HG02938 (cell line): ENCODE results near the gene ZSCAN32.

Experiments
- ATAC-seq: cut with Tn5 transposase; IDR thresholded peaks from one replicate; pipeline ENCODE4 v1.9.1; 2021; ENCODE audit warnings: mild to moderate bottlenecking, moderate library complexity; ENCODE audit not compliant: unreplicated experiment

Gene ZSCAN32

DNA sequence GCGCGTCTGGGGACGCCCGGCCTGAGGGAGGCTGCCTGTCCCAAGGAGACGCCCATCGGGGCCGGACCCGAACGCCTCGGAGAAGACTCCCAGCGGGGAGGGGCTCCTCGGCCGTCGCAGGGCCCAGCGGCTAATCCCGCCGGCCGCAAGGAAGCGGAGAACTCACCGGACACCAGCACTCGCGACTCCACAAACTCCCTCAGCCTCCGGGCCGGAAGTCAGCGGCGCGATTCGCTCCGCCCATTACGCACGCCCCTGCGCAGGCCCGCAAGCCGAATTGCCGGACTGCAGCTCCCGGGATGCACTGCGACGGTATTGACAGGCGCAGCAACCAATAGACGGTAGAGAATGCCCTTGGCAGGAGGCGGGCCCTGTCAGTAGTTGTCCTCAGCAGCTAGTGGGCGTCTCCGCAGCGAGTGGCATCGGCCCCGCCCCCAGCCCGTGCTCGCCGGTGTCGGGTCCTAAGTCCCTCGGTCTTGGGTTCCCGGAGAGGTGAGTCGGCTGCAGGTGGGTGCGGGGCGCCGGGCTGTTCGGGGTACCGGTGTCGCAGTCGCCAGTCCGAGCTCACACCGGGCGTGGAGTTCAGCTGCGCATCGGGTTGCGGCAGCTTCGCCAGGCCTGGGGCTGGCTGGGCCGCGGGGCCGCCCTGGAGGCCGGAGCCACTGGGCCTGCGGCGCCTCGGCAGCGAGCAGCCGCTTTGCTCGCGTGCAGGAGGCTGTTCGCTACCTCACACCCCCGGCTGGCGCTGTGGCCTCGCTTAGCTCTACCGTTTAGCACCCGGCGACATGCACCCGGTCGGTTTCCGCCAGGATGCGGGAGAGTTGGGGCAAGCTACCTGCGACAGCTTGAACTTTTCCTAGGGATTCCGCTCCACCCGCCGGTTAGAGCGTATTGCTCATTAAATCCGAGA, at the start of gene ZSCAN32, which contains the start of gene ZNF174:
Gene ZSCAN32, minus strand, starts transcription at position 226 of the 910 bp plus-strand sequence. CDS start 3,447 bp downstream, outside the sequence.
Gene ZNF174, plus strand, starts transcription at position 437 of the 910 bp plus-strand sequence. CDS start 790 bp downstream, outside the sequence.
- peak; percentile 96 for ATAC-seq

DNA sequence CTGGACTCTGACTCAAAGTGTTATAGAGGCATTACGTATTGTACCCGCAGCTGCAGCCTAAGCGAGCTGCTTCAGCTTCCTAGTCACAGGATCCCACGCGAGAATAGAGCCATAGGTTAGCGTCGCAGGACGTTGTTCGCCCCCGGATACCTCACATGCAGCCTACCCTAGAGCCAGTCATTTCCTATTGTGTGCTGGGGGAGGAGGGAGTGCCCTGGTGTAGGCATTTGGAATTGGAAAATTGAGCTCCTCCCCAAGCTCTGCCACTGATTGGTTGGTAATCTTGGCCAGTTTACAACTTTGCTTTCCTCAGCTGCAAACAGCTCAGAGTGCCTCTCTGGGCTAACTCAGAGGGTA, 43.2 kb upstream of the ZSCAN32 start:
- ATAC-seq: peak; percentile 25

DNA sequence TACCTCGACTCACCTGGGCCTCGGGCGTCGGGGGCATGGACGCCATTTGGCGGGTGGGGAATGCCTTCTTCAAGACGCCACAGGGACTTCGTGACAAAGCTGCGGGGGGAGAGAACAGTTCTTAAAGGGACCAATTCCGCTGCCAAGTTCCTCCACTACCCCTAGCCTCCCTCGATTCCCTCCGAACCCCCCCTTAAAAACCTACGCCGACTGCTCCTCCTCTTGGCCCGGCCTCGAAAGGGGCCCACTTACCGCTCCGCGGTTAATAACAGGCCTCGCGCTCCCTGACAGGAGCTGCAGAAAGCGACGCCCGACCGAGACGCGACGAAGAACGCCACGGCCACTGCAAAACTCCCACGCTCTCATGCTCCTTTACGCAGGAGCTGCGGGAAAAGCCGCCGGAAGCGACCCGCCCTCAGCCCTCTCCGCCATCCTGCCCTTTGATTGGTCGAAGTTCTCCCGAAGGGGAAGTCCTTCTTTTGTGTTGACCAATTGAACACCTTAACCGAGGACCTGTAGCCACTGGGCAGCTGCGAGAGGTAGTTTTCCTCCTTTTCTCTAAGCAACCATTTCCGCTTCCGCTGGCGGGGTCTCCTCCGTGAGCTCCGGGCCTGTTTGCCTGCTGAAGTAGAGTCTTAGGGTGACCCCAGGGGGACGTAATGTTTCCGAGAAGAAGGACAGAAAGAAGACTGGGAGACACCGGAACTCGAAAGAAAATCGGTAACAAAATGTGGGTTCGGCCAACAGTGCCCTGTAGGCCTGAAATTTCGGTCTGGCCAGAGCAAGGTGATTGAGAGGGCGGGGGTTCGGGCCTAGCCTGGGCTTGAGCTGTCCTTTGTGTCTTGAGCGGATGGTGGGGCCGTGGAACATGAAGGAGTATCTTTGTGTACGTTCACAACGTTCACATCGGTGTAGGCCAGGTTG, 42.6 kb upstream of the ZSCAN32 start, which contains the start of the genes NAA60 and ZNF597:
Gene NAA60, plus strand, starts transcription at position 573 of the 924 bp plus-strand sequence. CDS start 32,548 bp downstream, outside the sequence.
Gene ZNF597, minus strand, starts transcription at position 397 of the 924 bp plus-strand sequence. Its CDS starts 351 bp downstream, at position 46.
- peak; percentile 88 for ATAC-seq

DNA sequence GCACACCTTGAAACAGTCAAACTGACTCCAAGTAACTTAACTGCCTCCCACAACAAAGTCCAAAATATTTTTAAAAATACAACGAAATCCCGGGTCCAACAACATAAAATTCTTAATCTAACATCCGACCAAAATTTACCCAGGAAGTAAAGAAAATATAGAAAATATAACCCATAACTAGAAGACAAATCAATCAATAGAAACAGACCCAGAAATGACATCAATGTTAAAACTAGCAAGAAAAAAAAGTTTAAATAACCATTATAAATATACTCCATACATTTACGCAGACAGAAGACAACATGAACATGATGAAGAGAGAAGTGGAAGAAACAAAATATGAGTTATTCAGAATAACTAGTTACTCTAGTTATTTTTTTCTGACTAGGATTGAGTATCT, 38.8 kb upstream of the ZSCAN32 start:
- no peak for ATAC-seq

DNA sequence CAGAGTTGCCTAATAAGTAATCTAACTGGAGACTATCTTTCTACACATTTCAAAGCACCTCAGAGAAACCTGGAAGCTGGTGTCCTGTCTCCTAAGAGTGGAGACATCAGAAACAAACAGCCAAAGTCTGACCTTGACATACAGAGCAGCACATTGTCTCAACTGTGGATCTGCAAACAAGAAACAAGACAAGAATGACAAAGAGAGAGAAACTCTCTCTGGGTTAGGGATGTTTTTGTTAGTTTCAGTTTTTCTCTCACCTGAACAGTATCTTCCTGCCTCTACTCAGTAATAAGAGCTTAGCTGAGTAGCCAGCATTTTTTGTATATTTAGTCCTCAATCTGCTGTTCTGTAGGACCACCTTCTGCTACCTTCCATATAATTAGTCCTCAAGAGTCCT, 33.6 kb upstream of the ZSCAN32 start:
- no peak for ATAC-seq

DNA sequence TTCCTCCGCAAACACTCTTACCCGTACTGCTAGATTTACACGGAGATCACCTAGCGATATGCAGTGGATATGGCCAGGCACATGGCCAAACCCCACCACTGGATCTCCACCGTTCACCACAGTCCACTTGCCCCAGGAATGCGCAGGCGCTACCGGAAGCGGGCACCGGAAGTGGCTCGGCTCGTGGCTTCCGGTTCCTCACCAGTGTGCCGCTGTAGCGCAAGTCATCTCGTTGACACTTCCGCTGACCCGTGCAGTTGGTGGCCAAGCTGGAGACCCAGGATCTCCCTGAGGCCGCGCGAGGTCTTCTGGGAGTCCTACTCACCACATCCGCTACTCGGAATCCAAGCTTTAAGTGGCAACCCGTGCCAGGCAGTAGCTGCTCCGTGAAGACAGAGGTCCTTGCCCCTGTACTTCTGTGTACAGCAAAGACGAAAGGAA, 31.0 kb upstream of the ZSCAN32 start:
- ATAC-seq: no peak

DNA sequence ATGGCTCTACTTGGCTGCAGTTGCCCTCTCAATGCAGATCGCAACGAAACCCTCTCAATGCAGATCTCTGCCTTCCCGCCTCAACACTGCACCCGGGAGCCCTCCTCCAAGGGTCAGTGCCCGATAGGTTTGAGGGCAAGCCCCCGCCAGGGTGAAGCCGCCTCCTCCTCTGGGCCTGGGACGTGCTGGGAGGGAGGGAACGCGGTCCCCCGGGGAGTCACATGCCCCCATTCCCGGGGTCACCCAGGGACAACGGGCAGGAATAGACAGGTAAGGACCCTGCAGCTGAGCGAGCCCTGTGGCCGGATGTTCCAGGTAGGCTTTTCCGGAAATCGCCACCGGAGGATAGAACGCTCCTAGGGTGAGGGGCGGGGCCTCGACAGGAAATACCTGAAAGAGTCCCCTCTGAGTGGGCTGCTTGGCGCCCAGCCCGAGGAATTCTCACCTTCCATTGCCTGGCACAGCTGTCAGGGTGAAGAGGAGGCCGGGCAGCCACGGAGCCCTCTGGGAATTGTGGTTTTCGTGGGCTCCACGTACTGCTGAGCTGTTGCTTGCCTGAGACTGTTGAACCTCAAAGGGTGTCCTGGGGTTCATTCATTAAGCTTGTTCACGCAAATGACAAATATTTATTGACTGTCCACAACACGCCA, 13.1 kb upstream of the ZSCAN32 start:
- ATAC-seq: no peak

DNA sequence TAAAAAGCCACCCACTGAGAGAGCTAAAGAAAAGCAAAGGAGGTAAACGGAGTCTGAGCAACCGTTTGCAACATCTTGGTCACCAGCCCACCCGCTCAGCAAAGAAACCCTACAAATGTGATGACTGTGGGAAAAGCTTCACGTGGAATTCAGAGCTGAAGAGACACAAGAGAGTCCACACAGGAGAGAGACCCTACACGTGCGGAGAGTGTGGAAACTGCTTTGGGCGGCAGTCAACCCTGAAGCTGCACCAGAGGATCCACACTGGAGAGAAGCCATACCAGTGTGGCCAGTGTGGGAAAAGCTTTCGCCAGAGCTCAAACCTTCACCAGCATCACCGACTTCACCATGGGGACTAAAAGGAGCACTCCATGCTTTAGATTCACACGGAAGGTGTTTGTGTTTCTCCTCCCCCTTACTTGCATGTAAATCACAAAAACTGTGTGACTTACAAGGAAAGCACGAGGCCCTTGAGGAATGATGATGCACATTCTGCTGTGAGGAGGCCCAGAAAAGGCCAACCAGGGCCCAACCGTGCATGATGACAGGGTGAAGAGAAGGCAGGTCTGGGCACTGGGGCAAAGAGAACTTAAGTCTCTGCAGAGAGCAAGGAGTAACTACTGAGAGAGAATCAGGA, 7.9 kb upstream of the ZSCAN32 start:
- ATAC-seq: no peak

DNA sequence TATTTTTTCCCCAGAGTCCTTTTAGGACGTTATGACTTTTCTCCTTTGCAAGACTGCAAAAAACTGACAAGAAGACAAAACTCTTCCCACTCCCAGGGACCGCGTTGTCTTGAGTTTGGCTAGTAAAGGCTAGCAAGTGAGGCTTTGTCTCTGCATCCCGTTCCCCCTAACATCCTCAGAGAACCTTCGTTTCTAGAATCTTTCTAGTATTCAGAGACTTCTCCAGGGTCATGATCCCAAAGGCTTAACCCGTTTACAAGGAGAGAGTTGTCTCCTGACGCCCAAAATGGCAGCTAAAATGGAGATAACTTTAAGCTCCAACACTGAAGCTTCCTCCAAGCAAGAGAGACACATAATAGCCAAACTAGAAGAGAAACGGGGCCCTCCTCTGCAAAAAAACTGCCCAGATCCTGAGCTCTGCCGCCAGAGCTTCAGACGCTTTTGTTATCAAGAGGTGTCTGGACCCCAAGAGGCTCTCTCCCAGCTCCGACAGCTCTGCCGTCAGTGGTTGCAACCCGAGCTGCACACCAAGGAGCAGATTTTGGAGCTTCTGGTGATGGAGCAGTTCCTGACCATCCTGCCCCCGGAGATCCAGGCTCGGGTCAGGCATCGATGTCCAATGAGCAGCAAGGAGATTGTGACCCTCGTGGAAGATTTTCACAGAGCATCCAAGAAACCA, 1.1 kb upstream of the ZSCAN32 start:
- no peak for ATAC-seq

DNA sequence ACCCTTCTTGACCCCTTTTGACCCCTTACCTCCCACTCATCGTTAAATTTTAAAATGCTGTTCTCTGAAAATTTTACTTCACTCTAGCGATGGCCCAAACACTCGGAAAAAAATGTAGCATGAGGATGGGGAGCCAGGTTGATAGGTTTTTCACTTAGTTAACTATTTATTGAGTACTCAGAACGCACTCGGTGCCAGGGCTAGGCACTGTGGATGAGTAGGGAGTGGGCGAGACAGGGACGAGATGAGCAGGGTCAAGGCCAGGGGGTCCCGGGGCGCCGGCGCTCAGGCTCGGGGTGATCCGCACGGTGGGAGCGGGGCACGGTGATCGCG, 392 bp downstream of the ZSCAN32 start:
- ATAC-seq: no peak

DNA sequence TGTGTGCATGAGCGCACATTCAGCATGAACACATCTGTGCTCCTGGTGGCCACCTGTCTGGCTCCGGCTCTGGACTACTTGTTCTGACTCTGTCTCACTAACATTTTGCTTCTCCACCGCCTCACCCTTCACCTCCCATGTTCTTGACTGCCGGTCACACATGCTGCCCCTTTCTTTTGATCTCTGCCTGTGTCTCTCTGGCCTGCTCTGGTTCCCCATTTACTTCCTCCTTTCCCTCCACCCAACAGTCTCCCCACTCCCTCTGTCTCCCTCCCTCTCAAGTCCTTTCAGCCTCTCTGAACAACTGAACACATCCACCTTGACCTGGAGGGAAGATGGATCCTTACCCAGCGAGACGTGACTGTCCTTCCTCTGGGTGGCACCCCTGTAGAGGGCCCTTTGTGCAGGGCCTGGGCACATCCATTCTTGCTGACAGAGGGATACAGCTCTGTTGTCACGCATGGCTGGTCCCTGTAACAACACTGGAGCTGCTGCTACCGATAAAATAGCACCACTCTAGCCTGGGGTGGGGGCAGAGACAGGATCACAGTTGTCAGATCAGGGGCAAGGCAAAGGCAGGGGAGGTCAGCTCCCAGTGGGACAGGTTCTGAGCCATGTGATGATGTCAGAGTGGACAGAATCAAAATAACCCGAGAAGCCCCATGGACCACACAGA, 11.0 kb downstream of the ZSCAN32 start:
- ATAC-seq: no peak

DNA sequence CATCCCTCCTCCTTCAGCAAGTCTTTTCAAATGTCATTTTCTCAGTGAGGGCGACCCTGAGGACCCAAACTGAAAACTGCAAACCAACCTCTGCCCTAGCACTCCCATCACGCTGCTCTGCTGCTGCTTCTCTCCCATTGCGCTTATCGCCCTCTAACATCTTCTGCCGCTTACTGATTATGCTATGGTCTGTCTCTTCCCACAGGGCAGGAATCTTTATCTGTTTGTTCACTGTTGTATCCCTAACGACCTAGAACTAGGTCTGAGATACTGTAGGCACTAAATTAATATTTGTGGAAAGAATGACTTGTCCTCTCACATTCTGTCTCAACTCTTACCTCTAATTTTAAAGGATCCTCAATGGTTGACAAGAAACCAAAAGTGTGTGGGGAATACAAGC, 12.5 kb downstream of the ZSCAN32 start:
- ATAC-seq: no peak

DNA sequence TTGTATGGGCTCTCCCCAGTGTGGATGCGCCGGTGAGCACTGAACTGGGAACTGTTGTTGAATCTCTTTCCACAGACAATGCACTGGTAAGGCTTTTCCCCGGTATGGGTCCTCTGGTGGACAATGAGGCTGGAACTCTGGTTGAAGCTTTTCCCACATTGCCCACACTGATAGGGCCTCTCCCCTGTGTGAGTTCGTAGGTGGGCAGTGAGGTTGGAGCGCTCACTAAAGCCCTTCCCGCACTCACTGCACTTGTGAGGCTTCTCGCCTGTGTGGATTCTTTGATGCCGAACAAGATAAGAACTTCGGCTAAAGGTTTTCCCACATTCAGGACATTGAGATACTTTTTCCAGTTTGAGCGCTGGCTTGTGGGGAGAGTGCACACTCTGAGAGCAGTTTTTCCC, 17.8 kb downstream of the ZSCAN32 start:
- ATAC-seq: no peak

DNA sequence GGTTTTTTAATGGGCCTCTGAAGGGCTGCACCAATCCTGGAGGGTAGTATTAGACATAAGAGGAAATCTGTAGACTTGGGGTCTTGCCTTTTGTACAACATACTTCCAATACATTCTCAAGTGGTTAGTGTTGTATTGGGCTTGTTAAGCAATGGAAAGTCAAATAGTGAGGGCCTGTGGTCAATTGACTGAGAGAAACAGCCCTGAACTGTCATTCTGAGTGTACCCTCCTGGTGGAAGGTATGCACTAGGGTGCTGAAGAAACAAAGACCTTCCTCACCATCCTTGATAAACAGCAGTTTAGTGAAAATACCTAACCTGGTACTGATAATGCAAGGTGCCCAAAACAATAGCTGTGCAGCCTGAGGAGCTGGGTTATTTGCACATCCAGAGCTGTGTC, 22.9 kb downstream of the ZSCAN32 start:
- no peak for ATAC-seq

DNA sequence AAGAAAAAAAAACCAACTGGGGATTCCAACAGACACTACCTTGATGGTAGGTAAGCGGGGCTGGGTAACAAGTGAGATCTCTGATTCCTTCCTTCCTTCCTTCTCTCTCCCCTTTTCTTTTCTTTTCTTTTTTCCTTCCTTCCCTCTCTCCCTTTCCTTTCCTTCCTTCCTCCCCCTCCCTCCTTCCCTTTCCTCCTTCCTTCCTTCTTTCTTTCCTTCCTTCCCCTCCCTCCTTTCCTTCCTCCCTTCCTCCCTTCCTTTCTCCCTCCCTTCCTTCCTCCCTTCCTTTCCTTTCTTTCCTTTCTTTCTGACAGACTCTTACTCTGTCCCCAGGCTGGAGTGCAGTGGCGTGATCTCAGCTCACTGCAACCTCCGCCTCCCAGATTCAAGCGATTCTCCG, 25.1 kb downstream of the ZSCAN32 start:
- no peak for ATAC-seq

DNA sequence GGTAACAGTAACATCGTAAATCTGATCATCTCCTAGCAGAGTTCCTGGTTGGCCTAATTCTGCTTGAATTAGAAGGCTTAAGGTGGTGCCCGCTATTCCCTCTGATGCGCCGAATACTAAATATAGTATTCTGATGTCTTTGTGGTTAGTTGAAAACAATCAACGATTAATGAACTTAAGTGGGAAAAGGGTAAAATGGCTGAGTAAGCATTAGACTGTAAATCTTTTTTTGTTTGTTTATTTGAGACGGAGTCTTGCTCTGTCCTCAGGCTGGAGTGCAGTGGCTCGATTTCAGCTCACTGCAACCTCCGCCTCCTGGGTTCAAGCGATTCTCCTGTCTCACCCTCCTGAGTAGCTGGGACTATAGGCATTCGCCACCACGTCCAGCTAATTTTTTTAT, 31.7 kb downstream of the ZSCAN32 start:
- ATAC-seq: no peak

DNA sequence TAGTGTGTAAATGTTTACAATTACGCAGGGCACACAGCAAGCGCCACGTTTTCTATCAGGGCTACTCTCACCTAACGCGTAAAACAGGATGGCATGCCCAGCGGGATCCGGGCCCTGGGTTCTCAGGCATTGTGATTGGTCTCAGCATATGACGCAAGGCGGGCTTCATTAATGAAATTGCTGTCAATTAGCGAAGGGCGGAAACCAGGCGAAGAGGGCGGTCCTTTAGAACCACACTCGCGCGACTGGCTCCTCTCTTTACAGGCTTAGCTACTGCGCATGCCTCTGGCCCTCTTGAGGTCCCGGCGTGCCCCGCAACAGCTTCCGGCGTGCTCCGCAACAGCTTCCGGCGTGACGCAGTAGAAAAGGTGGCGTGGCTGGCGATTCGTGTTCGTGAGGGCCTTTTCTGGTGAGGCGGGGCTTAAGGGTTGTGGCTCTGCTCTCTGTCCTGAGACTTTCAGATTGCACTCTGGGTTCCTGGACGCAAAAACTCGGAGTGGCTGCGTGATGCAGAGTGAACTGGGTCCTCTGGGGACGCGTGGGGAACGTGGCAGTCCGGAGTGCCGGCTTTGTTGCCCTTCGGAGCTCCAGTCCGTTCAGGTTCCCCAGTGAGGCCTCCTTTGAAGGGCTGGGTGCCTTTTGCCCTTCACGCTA, 35.9 kb downstream of the ZSCAN32 start:
- ATAC-seq: peak; percentile 44

DNA sequence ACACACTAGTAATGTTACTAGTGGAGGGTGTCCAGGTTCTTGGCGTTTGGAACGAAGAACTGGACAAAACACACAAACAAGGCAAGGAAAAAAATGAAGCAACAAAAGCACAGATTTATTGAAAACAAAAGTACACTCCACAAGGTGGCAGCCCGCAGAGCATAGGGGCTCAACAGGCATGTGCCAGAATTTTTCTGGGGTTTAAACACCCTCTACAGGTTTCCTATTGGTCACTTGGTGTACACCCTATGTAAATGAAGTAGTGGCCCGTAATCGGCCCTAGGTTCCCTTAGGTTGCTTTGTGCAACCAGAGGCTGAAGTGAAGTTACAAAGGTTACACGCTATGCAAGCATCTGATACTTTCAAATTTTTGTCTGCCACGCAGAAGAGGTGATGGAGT, 37.0 kb downstream of the ZSCAN32 start:
- ATAC-seq: no peak

DNA sequence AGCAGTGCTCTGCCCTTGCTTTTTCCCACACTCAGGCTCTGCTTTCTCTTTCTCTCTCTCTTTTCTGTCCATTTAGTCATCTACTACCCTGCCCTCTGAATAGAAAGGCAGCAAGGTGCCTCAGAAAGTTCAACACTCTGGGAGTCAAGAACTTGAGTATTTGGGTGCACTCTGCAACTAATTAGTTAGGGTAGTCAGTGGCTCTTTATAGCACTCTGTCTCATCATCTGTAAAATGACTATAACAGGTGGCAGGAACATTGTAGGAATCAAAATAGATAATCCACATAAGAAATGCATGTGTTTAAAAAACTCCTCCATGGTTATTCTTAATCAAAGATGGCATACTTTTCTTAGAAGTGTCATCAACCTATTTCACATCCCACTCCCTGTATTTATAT, 37.9 kb downstream of the ZSCAN32 start:
- ATAC-seq: no peak
